Sigmoid colon (tissue), 4 donors: ENCODE results near the gene DNM2.

Experiments used
- CTCF ChIP-seq, 4 experiments: fragments of 450-650 bp in 3 of 4; fragments of 200-600 bp in 1 of 4; IDR thresholded peaks; one replicate each; pipeline ENCODE4 v1.5.1; 2016 to 2019; ENCODE audit warnings: antibody characterized with exemption in 4 of 4, mild to moderate bottlenecking in 3 of 4, moderate library complexity in 2 of 4
- EP300 ChIP-seq, 4 donors: sonication (generic); formaldehyde crosslinking; IDR thresholded peaks; one replicate each; pipeline ENCODE4 v1.6.1; 2017; ENCODE audit warnings: antibody characterized with exemption in 4 of 4
- POLR2A ChIP-seq, 2 donors: fragments of 450-650 bp; IDR thresholded peaks; one replicate each; pipeline ENCODE4 v1.6.1; 2016; ENCODE audit warnings: antibody characterized with exemption in 2 of 2, mild to moderate bottlenecking in 2 of 2, moderate library complexity in 2 of 2
- POLR2AphosphoS5 ChIP-seq, 4 donors: sonication (generic); formaldehyde crosslinking; IDR thresholded peaks; one replicate each; pipeline ENCODE4 v1.6.1; 2017; ENCODE audit warnings: antibody characterized with exemption in 4 of 4

- TF ChIP-seq POLR2A (IDR thresholded peaks at IDR 0.05) (no peak), CTCF (IDR thresholded peaks at IDR 0.05) (no peak), POLR2AphosphoS5 (IDR thresholded peaks at IDR 0.05) (no peak), EP300 (IDR thresholded peaks at IDR 0.05) (no peak)
Observed at GRCh38 chr19:10717054-10717355, 874 bp upstream of the DNM2 start.
